Putamen (tissue), 1 donor: ENCODE data around the gene IBSP.

Experiments
- DNase-seq: peaks from one replicate; pipeline ENCODE4 v3.0.0-alpha.2; 2016; ENCODE audit warnings: low spot score

IBSP gene, protein sequence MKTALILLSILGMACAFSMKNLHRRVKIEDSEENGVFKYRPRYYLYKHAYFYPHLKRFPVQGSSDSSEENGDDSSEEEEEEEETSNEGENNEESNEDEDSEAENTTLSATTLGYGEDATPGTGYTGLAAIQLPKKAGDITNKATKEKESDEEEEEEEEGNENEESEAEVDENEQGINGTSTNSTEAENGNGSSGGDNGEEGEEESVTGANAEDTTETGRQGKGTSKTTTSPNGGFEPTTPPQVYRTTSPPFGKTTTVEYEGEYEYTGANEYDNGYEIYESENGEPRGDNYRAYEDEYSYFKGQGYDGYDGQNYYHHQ

GRCh38 chr4:87799301-87800113, at the start of gene IBSP:
TSS of gene IBSP (plus strand) at chr4:87799554. CDS start at chr4:87802362, 2,808 bp downstream.
- no peak for DNase-seq

GRCh38 chr4:87749883-87750282, 49.5 kb upstream of the IBSP start:
- DNase-seq, result no peak

DNA sequence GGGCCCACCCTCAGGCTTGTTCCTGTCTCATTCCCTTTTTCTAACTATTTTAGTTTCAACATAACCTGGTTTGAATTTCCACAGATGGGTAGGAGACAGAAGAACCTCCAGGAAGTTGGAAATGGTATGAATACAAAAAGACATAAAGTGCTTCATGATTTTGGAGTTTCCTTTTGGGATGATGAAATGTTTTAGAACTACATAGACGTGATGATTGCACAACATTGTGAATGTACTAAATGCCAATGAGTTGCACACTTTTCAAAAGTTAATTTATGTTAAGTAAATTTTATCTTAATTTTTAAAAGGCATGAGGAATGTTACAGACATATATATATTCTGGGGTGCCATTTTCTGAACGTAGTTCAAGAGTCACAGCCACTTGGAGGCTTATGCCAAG, 41.1 kb upstream of the IBSP start:
- no peak for DNase-seq

DNA sequence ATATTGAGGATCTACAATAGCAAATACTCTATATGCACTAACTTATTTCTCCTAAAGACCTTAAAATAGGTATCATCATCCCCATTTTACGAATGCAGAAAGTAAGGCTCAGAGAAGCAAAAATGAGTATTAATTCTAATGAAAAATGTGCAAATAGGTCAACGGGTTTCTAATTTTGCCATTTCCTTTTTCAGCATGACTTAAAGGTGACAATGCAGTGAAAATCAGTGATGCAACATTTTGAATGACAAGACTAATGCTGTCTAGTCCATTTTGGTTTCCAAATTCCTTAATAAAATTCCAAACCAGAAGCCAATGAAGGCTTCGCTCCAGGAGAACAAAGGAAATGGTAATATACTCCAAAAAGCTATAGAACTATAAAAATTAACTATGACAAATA, 37.0 kb upstream of the IBSP start:
- no peak for DNase-seq

DNA sequence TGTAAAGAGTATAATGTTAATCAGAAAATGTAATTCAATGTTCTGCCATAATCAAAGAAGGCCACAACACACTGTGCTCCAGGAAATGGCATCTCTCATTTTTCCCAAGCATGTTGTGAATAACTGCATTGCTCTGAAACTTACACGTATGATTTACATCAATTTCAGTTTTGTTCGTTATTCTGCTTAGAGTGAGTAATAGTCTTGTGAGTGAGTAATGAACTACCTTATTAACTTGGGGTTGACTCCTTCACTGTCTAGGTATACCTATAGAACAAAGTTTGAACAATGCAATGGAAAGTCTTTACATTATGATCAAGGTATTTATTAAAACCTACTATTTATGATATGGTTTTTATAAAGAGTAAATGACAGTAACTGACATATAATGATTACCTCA, 17.8 kb upstream of the IBSP start:
- no peak for DNase-seq

DNA sequence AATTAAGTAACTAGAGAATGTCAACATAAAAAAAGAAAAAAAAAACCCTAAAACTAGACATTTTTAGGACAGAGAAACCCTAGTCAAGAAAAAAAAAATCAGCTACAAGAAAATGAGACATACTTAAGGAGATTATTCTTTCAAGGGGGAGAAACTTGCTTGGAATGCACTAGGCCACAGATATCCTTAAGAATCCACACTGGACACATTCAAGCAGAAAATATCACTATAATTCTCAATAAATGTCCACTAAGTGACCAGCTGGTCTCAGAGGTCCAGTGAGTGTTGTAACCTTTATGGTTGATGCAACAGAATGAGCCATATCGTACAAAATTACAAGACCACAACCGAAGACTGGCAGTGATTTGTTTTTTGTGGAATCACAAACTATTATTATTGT, 15.6 kb upstream of the IBSP start:
- DNase-seq, result no peak

GRCh38 chr4:87785731-87786509, 13.4 kb upstream of the IBSP start:
- no peak for DNase-seq

GRCh38 chr4:87802858-87803257, 3.5 kb downstream of the IBSP start:
- no peak for DNase-seq

DNA sequence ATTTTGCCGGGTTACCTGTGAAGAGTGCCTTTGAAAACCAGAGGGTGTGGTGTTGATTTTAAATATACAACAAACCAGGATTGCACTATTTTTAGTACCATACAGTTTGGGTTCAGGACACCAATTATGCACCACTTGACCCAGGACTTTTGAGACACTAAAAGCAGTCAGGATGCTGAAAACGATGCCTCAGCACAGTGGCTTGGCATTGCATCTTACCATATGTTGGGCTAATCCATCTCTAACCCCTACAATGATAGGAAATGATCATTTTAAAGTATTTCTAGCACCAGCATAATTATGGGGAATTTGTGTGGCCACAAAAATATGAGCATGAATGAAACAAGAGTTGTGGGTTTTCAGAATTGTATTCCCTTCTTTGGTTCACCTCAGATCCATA, 4.1 kb downstream of the IBSP start:
- no peak for DNase-seq

- DNase-seq, result no peak
Observed at GRCh38 chr4:87804871-87805270, 5.5 kb downstream of the IBSP start.

DNA sequence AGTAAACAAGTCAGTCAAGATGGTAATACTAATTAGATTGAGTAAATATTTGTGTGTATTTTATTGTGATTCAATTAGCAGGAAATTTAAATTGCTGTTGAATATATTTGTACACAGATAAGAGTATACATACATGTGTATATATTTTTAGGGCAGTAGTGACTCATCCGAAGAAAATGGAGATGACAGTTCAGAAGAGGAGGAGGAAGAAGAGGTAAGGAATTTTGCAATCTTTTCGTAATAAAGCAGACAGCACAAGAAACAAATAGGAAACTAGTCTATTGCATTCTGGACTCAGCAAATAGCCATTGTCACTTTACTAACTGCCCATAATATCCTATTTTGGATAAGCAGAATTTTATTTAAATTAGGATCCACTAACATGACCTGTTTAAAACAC, 6.6 kb downstream of the IBSP start:
- no peak for DNase-seq

DNA sequence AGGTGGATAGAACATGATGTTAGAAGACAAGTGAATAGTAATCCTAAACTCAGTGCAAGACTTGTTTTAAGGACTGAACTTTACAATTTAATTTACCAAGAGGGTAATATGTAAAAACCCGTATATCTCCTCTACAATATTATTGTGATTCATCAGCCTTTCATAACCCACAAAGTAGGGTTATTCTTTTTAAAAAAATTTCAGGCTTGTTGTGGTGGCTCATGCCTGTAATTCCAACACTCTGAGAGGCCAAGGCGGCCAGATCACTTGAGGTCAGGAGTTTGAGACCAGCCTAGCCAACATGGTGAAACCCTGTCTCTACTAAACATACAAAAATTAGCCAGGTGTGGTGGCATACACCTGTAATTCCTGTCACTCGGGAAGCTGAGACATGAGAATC, 7.2 kb downstream of the IBSP start:
- no peak for DNase-seq

- DNase-seq, result no peak
Observed at GRCh38 chr4:87807402-87807801, 8.0 kb downstream of the IBSP start.

DNA sequence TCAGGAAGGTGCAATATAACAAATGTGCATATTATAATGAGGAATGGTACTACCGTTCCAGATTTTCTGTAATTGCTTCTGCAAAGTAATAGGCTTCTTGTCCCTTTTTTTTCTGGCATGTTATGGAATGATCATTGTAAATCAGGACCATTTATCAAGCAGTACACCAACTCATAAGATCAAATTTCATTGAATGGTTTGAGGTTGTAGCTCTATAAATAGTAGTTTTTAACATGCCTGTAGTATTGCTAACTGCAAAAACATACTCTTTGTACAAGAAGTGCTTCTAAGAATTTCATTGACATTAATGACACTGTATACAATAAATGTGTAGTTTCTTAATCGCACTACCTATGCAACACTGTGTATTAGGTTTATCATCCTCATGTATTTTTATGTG, 12.6 kb downstream of the IBSP start:
- DNase-seq, result no peak

GRCh38 chr4:87819281-87819919, 20.0 kb downstream of the IBSP start:
- no peak for DNase-seq

- no peak for DNase-seq
Observed at GRCh38 chr4:87823200-87823599, 23.8 kb downstream of the IBSP start.

DNA sequence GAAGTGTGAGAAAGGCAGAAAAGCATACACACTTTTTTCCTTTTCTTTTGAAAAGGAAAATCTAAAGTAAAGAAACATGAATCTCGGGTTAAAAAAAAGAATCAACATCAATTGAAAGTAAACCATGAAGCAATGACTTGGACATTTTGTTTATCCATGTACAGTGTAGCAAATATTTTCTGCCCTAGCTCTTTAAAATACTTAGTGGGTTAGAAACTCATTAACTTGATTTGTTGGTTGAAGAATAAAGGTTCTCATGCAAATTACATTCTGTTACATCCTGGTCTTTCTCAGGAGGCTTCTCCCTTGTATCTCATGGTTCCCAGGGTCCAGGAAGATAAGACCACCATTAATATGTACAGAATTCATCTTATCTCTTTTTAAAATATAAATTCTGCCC, 24.4 kb downstream of the IBSP start:
- DNase-seq, result no peak

- DNase-seq, result no peak
Observed at GRCh38 chr4:87824352-87824751, 25.0 kb downstream of the IBSP start.

DNA sequence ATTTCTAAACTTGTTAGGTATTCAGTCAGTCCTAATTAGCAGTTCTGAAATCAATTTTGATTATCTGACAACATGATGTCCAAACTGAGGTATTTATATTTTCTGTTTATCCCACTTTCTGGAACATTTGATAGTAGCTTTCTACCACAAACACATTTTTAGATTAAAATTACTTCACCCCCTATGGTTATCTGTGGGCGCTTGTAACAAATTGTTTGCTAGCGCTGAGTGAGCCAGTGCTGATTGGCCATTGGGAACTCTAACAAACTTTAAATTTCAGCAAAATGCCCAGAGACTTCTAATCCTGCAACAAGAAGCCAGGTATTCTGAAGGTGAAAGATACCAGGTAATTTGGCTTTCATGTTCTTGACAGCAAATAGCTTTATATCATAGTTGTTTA, 33.3 kb downstream of the IBSP start, which contains the start of gene MEPE:
MEPE (plus strand) TSS at position 301 of the 400 bp plus-strand sequence. CDS start 1,746 bp downstream, outside the sequence.
- DNase-seq, result no peak

DNA sequence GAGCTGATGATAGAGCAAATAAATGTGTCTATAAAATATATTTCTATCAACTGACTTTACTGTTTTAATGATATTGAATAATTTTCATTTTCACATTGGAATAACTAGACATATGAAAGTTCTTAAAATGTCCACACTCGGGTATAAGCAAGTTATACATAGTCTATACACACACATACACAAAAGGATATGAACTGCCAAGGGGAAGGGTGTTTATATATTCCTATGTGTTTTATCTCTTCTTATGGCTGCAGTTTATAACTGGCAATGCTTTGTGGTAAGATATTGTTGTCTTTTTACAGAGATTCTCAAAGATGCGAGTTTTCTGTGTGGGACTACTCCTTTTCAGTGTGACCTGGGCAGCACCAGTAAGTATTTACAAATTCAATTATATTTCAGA, 35.0 kb downstream of the IBSP start:
- DNase-seq, result no peak

- DNase-seq, result no peak
Observed at GRCh38 chr4:87835197-87835596, 35.8 kb downstream of the IBSP start.

- DNase-seq, result no peak
Observed at GRCh38 chr4:87835743-87836142, 36.4 kb downstream of the IBSP start.
